HG03457 (cell line): ENCODE measurements around the gene MSI1.

Experiments
- ATAC-seq: cut with Tn5 transposase; IDR thresholded peaks from one replicate; pipeline ENCODE4 v1.9.1; 2021; ENCODE audit warnings: moderate number of reproducible peaks; ENCODE audit not compliant: unreplicated experiment

The MSI1 gene

DNA sequence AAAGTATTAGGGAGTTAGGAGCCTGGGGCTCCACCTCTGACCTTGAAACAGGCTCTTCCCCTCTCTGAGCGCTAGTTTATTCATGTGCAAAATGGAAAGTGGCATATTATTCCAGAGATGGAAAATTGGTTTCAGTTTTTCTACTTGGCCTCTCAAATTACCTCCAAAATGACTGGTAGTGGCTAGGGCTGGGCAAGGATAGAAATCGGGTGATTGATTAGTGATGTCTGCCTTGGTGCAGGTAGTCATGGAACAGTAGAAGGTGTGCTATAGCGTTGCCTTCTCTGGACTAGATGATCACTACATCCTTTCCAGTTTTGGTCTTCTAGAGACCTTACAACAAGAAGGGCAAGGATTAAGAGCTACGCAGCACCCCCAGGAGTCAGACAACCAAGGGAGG, 8.6 kb upstream of the MSI1 start:
- ATAC-seq: no peak

DNA sequence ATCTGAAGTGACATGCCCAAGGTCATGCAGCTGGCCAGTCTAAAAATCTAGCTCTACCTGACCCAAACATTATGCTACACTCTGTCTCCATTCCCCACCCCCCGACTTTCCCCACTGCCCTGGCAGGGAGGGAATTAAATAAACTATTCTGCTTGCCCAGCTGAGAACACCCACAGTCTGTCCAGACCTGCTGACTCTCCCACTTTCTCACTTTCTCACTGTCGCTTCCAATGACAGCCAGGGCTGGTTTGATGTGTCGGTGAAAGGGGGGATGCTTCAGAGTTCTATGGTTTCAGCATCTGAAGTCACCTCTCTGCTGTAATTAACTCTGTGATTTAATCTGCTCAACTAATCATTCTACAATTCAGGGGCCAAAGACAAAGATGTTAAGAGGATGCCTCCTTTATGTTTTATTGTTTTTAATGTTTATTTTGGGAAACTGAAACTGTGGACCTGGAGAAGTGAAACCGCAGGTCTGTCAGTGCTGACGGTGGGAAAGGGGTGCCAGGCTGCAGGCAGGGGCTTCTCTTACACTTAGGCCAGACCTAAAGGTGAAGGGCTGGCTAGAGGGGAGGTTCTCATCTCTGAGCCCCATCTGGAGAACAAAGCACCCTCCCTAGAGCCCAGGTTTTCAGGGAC, 8.1 kb upstream of the MSI1 start:
- no peak for ATAC-seq

DNA sequence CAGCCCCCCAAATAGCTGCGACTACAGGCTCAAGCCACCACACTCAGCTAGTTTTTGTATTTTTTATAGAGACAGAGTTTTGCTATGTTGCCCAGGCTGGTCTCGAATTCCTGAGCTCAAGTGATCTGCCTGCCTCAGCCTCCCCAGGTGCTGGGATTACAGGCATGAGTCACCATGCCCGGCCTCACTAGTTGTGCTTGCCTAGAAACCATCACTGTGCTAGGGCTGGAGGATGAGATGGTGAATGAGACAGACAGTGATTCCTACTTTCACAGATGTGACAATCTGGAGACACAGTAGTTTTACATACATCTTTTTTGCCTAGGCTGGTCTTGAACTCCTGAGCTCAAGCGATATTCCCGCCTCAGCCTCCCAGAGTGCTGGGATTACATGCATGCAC, 7.5 kb upstream of the MSI1 start:
- ATAC-seq: no peak

DNA sequence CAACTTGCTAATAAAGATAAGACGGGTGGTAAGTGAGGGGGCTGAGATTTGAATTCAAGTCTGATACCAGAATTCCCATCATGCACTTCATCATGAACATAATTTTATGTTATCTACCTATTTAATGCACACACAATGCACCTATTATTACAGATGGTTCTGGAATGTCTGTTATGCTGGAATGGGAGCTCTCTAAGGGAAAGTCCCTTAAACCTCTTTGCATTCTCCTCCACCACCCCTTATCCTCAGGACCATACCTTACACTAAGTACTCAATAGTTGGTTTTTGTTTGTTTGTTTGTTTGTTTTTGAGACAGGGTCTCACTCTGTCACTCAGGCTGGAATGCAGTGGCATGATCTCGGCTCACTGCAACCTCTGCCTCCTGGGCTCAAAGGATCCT, 7.0 kb upstream of the MSI1 start:
- ATAC-seq: no peak

DNA sequence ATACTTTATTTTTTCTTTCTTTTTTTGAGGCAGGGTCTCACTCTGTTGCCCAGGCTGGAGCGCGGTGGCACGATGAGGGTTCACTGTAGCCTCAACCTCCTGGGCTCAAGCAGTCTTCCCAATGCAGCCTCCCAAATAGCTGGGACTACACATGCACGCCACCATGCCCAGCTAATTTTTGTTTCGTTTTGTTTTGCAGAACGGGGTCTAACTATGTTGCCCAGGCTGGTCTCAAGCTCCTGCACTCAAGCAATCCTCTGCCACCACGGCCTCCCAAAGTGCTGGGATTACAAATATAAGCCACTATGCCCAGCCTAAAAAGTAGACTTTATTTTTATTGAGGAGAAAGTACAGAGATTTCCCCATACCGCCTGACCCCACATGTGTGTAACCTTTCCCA, 4.7 kb upstream of the MSI1 start:
- ATAC-seq: no peak

DNA sequence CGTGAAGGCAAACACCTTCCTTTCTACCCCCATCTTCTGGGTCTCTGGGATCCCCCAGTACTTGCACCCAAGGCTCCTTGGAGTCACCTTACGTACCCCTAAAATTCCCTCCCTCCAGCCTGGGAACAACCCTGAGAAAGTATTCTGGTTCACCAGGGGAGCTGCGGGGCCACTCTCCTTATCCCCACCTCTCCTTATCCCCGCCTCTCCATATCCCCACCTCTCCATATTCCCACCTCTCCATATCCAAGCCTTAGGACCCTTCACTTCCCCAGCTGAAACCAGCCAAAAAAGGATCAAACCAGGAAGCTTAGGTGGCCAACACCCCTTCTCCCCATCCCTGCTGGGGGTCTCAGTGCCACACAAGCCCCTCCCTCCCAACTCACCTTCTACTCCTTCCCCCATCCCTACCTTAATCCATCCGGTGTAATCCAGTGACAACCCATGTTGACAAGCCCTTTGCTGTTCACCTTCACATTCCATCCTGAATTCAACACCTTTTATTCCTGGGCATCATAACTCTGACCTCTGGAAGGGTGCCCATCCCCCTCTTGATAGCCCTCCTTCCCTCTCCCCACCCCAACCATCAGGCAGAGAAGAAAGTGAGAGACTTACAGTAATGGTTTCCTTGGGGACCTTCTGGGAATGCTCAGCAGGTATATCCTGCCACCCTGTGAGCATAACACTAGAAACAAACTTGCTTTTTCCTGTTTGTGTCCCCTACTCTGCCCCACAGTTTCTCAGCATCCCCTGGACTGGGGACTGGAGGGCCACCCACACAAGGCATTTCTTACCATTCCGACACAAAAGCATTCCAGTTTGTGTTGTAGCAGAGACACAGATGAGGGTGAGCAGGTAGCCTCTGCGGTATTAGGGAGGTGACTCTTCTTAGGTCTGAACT, 1.6 kb upstream of the MSI1 start:
- no peak for ATAC-seq

DNA sequence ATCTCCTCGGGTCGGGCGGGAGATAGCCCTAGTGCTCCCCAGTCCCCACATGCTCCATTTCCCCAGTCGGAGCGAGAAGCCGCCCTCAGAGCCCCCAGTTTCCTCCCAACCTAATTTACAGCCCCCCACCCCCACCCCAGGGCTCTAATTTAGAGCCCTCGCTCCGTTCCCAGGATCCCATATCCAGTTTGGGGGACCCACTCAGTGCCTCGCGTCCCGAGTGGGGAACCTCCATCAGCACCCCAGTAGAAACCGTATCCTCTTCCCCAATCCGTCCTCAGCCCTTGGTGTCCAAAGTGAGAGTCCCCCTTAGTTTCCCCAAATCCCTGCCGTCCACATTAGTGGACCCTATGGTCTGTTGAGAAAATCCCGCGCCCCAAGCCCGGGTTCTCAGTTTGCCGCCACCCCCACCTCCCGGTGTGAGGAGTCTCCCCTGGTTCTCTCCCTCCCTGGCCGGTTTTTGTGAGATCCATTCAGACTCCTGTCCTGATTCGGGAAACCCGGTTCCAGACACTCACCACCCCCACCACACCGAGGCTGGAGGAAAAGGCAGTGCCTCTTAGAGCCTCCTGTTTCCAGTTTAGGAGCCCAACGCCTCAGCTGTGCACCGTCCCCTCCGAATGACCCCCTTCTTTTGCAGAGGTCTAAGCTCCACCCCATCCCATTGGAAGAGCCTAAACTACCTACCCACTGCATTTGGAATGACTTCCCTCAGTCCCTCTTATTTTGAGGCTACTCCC, 809 bp upstream of the MSI1 start:
- no peak for ATAC-seq

DNA sequence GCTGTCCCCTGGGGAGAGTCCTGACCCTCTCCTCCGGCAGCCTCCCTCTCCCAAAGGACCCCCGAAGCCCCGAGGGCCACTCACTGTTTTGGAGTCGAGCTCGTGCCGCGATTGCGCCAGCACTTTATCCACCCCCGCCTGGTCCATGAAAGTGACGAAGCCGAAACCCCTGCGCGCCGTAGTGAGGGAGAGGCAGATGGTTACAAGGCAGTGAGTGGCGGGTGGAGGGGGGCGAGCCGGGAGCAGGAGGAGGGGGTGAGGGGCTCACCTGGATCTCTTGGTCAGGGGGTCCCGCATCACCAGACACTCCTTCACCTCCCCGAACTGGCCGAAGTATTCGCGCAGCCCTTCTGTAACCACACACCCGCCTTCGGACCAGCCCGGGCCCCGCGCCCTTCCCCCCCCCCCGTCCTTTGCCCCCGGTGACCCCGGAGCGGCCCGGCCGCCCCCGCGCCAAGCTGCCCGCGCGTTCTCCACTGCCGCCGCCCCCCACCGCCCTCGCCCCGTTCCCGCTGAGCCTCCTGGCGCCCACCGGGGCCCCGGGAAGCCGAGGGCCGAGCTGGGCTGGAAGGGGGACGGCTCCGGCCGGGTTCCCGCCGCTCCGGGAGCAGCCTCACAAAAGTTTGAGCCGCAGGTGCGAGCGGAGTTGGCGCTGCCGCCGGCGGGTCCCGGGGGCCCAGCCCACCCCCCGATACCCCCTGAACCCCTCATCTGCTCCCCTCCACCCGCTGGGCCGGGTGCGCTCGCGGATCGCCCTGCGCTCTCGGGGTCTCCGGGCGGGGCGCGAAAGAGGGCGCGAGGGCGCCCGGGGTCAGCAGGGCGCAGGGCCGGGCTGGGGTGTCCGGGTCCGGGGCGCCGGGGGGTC, 808 bp downstream of the MSI1 start:
- ATAC-seq: no peak

DNA sequence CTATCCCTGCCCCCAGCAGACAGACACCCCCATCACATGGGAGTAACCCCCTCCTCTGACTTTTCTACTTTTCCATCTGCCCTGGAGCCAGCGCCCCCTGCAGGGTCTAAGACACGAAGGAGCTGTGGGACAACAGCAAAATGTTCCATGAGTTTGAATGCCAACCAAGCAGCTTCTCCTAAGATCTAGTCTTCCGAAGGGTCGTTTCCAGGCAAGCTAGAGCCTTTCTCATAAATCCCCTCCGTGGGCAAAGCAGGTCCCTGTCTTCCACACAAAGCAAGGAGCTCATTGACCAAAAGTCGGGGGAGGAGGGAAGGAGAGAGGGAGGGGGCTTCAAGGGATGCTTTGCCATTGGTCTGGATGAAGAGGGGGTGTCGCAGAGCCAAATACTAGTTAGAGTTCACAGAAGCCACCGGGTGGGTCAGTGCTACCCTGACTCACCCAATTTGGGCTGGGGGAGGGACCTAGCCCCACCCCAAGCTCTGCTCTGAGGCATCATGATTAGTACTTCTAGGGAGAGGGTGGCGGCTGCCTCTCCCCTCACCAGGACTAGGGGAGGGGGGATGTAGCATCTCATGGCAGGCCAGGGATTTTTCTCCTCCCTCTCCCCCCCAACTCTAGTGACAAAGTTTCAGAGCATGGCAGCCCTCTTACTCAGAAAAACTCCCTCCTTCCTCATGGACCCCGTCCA, 1.6 kb downstream of the MSI1 start:
- no peak for ATAC-seq

DNA sequence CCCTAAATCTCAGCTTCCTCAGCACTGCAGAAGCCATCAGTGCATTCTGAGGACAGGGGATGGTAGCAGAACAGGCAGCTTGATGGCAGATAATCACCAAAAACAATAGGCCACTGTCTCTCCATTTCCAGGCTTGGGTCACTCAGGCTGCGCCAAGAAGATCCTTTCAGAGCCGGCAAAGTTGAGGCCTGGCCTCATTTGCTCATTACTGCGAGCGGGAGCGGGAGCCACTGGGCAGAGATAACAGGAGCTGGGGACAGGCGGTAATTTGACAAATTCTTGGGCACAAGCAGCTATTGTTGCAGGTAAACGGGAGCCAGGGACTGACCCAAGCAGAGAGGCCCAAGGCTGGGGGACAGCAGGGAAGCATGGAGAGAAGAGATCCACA, 2.1 kb downstream of the MSI1 start:
- ATAC-seq: no peak

DNA sequence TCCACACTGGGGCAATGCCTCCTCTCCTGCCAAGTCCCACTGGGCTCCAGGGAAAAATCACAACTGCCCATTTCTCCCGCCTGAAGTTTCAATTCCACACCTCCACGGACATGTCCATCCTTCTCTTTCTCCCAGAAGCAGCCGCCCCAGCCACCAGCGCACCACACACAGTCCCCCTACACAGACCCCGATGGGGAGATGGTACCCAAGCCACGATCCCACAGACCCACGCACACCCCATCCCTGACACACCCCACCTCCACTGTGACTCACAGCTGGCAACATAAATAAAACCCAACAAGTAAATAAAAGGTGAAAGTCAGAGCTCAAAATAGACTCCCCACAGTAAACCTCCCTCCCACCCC, 2.6 kb downstream of the MSI1 start:
- ATAC-seq: no peak

DNA sequence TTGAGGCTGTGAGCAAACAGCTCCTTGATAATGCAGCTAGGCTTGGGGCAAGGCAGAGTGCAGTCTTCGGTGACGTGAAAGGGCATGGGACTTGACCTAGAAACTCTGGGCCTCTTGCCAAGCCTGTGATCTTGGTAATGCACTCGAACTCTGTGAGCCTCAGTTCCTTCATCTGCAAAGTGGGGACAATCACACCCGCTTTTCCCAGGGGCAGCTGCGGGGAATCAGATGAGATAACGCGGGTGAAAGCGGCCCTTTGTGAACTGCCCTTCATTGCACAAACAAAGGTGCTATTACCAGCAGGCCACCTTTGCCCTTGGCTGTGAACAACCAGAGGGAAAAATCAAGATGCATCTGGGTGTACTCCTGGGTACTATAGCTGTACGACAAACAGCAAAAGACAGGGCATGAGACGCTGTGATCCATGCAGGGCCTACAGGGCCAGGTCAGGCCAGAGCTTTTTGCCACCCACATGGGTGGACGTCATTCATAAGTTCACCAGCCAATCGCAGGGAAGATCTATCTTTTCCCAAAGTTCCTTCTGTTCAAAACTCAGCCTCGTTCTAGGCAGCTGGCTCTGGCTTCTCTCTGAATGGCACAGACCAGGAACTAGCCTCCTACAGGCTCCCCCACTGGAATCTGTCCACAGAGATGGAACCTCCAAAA, 3.2 kb downstream of the MSI1 start:
- ATAC-seq: no peak

DNA sequence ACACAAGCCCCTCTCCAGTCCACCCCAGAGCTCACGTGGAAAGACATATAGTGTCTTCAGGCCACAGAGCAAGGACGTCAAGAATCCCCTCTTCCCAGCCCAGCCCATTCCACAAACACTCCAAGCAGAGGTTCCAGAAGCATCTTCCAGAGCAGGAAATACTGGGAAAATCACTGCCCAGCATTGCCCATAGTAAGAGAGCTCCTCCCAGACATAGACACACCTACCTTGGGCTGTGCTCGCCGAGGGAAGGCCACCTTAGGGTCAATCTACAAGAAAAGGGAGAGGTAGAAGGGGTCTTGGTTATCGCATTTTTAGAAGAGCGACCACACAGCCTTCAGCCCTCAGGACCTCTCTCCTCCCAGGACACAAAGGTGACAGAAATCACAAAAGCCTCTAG, 4.5 kb downstream of the MSI1 start:
- ATAC-seq: no peak

DNA sequence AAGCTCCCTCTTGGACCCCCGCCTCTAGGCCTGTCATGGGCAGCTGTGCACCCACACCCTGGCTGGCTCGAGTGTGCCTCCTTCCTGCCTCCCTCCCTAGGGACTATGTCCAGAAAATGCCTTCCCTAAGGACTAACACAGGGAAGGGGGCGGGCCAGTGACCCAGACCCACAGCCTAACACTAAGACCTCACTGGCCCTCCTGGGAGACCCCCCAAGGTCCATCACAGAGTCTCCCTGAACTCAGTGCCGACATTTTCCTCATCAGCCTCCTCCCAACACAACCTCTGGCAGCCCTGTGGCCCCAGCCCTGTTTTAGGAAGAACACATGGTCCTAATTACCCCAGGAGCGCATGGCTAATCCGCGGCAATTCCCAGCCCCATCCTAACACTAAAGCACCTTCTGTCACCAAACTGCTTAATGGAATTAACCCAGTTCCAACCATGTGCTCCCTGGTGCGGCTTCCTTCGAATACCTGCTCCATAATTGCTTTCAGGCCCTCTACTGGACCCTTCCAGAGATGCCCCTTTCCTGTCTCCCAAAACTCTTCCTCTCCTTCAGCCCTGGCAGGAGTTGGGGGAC, 5.6 kb downstream of the MSI1 start:
- ATAC-seq: no peak

DNA sequence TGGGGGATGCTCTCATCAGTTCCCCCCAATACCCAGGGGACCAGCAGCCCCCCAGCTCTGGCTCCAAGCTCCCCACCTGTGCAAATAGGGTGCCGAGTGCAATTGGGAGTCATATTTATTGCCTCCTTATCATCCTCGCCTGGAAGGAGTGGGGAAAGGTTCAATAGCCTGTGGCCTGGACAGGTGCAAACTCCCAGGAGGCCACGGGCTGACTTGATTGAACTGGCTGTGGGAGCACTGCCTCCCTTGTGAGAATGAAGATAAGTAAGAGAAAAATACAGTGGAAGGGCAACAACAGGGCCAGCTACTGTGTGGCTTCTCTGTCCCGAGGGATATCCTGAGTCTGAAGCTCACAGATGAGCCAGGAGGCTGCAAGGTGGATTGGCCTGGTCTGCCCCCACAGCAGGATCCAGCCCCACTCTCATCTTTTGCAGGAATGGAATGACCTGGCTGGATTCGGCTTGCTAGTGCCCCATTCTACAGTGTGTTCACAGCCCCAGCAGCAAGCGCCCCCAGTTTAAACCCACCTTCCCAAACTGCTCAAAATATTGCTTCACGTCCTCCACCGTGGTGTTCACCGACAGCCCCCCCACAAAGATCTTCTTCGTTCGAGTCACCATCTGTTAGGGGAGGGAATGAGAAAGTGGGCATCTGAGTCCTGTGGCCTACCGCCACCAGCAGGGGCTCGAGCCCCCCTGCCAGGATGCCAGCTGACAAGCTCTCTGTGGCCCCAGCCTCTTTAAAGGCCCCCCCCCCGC, 6.3 kb downstream of the MSI1 start:
- no peak for ATAC-seq

DNA sequence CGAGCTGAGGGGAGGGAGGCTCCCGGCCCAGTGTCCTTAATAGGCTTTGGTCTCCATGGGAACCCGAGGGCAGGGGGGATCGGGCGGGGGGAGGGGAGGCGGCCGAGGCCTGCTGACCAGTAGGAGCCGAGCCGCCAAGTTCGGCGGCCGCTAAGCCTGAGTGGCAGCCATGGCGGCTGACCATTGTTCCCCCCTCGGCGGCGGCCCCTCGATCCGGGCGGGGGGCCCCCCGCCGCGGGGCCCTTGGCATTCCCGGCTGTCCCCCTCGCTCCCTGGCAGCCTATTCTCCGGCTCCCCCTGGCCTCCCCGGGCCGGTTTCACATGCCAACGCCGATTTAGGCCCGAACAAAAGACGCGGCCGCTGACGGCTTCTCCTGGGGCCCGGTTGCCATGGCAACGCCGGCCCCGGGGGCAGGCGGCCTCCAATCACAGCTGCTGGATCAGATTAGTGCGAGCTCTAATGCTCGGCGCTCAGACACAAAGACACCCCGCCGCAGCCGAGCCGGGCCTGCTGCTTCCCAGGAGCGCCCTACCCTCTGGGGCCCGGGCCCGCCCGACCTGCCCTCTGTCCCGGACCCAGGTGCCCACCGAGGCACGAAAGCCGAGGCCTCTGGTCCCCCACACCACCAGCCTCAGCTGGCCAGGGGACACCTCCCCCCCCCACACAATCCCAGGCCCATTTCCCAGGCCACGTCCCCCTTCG, 7.3 kb downstream of the MSI1 start:
- no peak for ATAC-seq

DNA sequence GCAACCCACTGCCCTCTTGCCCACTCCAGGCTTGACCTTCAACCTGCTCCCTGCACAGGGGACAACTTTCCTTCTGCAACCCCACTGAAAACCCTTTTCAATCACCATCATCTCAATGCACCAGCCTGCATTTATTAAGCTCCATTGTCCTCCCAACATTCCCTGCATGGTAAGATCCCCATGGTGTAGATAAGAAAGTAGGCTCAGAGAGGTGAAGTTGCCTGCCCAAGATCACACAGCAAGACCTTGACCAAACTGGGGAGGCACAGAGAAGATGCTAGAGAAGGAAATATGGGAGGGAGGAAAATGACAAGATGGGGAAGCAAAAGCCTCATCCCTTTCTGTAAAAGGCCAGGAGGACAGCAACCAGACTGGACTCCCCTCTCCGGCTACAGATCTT, 9.8 kb downstream of the MSI1 start:
- no peak for ATAC-seq

DNA sequence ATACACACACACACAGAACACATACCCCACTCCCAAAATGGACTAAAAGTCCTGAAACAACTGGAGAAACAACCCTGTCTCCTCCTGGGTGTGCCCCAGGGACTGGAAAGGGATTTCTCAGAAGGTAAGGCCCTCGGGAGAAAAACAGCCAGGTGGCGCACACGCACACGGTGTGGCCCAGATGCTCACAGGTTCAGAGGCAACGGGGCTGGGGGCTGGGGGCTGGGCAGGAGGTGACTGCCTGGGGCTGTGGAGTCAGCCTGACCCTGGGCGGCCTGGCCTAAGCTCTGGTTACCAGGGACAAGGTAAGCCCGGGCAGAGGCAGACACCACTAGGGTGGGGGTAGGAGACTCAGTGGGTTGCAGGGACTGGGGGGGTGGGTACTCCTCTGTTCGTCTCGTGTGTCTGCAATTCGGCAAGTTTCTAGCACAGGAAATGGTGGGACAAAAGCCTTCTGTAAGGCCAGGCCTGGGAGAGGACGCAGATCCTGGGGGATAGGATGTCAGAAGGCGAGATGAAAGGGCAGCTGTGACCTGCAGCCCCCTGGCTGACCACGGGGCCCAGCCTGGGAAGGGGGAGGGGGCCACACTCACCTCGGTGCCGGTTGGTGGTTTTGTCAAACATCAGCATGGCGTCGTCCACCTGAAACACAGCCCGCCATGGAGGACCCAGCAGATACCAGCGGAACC, 10.4 kb downstream of the MSI1 start:
- ATAC-seq: no peak
